Nephron (organoid): ENCODE data around the gene MYBPH.

Source experiments
- H3K27ac Mint-ChIP-seq, 3 experiments: 2 replicates each; pipeline ENCODE4 v1.8.0; 2020; ENCODE audit warnings: mixed read lengths in 3 of 3, mild to moderate bottlenecking in 2 of 3, moderate library complexity in 1 of 3
- H3K27me3 Mint-ChIP-seq: 2 replicates; pipeline ENCODE4 v1.8.0; 2021; ENCODE audit warnings: low read depth, mild to moderate bottlenecking, moderate library complexity, mixed read lengths
- H3K36me3 Mint-ChIP-seq: 2 replicates; pipeline ENCODE4 v1.8.0; 2020; ENCODE audit warnings: low read depth, mixed read lengths
- H3K4me1 Mint-ChIP-seq: 2 replicates; pipeline ENCODE4 v1.8.0; 2020; ENCODE audit warnings: mixed read lengths
- H3K4me3 Mint-ChIP-seq, 3 experiments: 2 replicates each; pipeline ENCODE4 v1.8.0; 2020; ENCODE audit warnings: mild to moderate bottlenecking in 3 of 3, mixed read lengths in 3 of 3, moderate library complexity in 2 of 3
- H3K9me3 Mint-ChIP-seq: 2 replicates; pipeline ENCODE4 v1.8.0; 2020; ENCODE audit warnings: mixed read lengths
- TF ChIP-seq, protein P1 (sequence below), 3 experiments: fragments of 200-600 bp; sonication (generic); IDR thresholded peaks; one replicate each; pipeline ENCODE4 v1.5.0; 2021; ENCODE audit warnings: antibody characterized with exemption in 3 of 3; ENCODE audit not compliant: unreplicated experiment in 3 of 3

Gene MYBPH

GRCh38 chr1:203173566-203173965 lies 2.1 kb downstream of the MYBPH start:
- peak overlapping the region; percentile 35 to 70 (median 64) for H3K27ac Mint-ChIP-seq
- peak overlapping the region; percentile 37 to 94 (median 78) for H3K4me3 Mint-ChIP-seq

GRCh38 chr1:203173011-203173555 lies 2.5 kb downstream of the MYBPH start:
- no peaks in the 10 kb centered on the region for H3K9me3 Mint-ChIP-seq
- TF ChIP-seq, protein P1, sequence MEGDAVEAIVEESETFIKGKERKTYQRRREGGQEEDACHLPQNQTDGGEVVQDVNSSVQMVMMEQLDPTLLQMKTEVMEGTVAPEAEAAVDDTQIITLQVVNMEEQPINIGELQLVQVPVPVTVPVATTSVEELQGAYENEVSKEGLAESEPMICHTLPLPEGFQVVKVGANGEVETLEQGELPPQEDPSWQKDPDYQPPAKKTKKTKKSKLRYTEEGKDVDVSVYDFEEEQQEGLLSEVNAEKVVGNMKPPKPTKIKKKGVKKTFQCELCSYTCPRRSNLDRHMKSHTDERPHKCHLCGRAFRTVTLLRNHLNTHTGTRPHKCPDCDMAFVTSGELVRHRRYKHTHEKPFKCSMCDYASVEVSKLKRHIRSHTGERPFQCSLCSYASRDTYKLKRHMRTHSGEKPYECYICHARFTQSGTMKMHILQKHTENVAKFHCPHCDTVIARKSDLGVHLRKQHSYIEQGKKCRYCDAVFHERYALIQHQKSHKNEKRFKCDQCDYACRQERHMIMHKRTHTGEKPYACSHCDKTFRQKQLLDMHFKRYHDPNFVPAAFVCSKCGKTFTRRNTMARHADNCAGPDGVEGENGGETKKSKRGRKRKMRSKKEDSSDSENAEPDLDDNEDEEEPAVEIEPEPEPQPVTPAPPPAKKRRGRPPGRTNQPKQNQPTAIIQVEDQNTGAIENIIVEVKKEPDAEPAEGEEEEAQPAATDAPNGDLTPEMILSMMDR (IDR thresholded peaks at IDR 0.05; ENCODE audit: unreplicated experiment in 3 of 3) = no peak
- peak overlapping the region in 2 of 3 experiments; percentile 78 to 94 for H3K4me3 Mint-ChIP-seq
- H3K27ac Mint-ChIP-seq = peak overlapping the region in 2 of 3 experiments; percentile 58 to 70
- no peaks in the 10 kb centered on the region for H3K36me3 Mint-ChIP-seq
- peaks cover 46% of the 10 kb centered on the region for H3K4me1 Mint-ChIP-seq
- peaks cover 11% of the 10 kb centered on the region for H3K27me3 Mint-ChIP-seq

More at GRCh38 chr1:203173566-203173965, 2.1 kb downstream of the MYBPH start:
- no peaks in the 10 kb centered on the region for H3K9me3 Mint-ChIP-seq
- TF ChIP-seq, protein P1 (IDR thresholded peaks at IDR 0.05; ENCODE audit: unreplicated experiment in 3 of 3) = no peak
- H3K27me3 Mint-ChIP-seq = peaks cover 11% of the 10 kb centered on the region
- H3K4me1 Mint-ChIP-seq = peaks cover 50% of the 10 kb centered on the region
- no peaks in the 10 kb centered on the region for H3K36me3 Mint-ChIP-seq

GRCh38 chr1:203172184-203173010 lies 3.2 kb downstream of the MYBPH start:
- Mint-ChIP-seq H3K4me3 (peak overlapping the region in 2 of 3 experiments; percentile 78 to 94), H3K9me3 (no peaks in the 10 kb centered on the region), H3K27me3 (peaks cover 11% of the 10 kb centered on the region), H3K36me3 (no peaks in the 10 kb centered on the region), H3K4me1 (peaks cover 39% of the 10 kb centered on the region), H3K27ac (peak overlapping the region; percentile 53 to 72 (median 58))
- TF ChIP-seq, protein P1 (IDR thresholded peaks at IDR 0.05; ENCODE audit: unreplicated experiment in 3 of 3) = peak; percentile 57 to 65 (median 63)

DNA sequence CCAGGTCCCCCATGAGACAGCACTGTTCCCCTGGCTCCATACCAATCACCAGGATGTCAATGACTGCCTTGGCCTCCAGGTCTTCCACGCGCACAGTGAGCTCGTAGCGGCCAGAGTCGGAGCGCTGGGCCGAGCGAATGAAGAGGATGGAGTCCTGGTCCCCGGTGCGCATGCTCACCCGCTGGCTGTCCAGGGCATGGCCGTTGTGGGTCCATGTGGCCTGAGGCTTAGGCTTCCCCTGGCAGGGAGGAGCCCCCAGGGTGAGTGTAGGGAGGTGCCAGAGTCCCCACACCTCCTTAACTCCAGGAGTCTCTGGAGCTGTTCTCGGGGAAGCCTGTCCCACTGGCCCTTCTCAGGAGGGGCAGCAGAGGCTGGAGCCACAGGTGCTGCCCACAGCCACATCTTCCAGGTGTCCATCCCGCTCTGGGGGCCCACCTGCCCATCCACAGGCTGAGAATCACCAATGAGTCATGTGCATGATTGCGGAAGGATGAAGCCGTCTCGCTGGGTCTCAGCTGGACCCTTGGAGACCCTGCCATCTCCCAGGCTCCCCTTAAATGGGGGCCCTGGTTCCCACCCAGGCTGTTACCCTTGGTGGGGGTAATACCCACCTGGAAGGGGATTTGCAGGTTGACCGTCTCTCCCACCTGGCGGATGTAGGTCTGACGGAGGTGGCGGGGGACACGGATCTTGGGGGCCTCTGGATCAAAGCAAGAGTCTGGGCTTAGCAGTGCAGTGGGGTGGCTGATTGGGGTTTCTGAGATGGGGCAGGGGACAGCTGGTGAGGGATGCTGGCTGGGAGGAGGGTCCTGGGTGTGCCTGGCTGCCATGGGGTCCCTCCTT lies 4.1 kb downstream of the MYBPH start:
- H3K4me3 Mint-ChIP-seq = peak overlapping the region in 2 of 3 experiments; percentile 78 to 94
- H3K4me1 Mint-ChIP-seq = peaks cover 30% of the 10 kb centered on the region
- peak overlapping the region in 1 of 3 experiments; percentile 72 for H3K27ac Mint-ChIP-seq
- H3K27me3 Mint-ChIP-seq = peaks cover 14% of the 10 kb centered on the region
- H3K9me3 Mint-ChIP-seq = no peaks in the 10 kb centered on the region
- H3K36me3 Mint-ChIP-seq = no peaks in the 10 kb centered on the region
- TF ChIP-seq, protein P1 (IDR thresholded peaks at IDR 0.05; ENCODE audit: unreplicated experiment in 3 of 3) = no peak

- Mint-ChIP-seq H3K4me3 (peak overlapping the region in 2 of 3 experiments; percentile 38 to 94), H3K4me1 (peaks cover 23% of the 10 kb centered on the region)
These were observed 4.8 kb downstream of the MYBPH start for GRCh38 chr1:203170625-203171330.

More at GRCh38 chr1:203170625-203171330, 4.8 kb downstream of the MYBPH start:
- no peaks in the 10 kb centered on the region for H3K36me3 Mint-ChIP-seq
- H3K27ac Mint-ChIP-seq = no peak overlapping the region
- TF ChIP-seq, protein P1 (IDR thresholded peaks at IDR 0.05; ENCODE audit: unreplicated experiment in 3 of 3) = no peak
- H3K27me3 Mint-ChIP-seq = peaks cover 18% of the 10 kb centered on the region
- no peaks in the 10 kb centered on the region for H3K9me3 Mint-ChIP-seq
